ENCODE data around the gene POLE3.
"Not testable (repeated sequence)": the region's sequence is repeated elsewhere in the genome, so short reads cannot be mapped to it uniquely, and the experiment has no call there.

Gene POLE3

DNA sequence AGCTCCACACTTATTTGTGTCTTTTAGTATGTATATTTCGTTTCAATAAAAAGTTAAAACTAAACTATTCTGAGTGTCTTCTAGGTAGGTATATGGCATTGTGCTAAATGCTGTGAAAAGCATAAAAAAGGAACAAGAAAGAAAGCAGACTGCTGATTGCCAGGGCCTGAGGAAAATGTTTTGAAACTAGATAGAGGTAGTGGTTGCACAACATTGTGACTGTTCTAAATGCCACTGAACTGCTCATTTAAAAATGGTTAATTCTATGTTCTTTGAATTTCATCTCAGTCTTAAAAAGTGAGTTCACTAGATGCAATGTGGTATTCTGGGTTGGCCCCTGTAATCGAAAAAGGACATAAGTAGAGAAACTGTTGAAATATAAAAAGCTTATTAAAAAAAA lies 6.8 kb downstream of the POLE3 start:
- no peak for DNase-seq (ENCODE audit: low read depth)

GRCh38 chr9:113401027-113401792 lies 9.3 kb downstream of the POLE3 start, which contains the start of gene ALAD:
Gene ALAD, minus strand, starts transcription at chr9:113401284. Its CDS starts 7,725 bp downstream, at chr9:113393559.
- DNase-seq (ENCODE audit: low read depth): peak; percentile 82

- DNase-seq (ENCODE audit: low read depth): no peak
These were observed 10.8 kb downstream of the POLE3 start for GRCh38 chr9:113399646-113400200.

DNA sequence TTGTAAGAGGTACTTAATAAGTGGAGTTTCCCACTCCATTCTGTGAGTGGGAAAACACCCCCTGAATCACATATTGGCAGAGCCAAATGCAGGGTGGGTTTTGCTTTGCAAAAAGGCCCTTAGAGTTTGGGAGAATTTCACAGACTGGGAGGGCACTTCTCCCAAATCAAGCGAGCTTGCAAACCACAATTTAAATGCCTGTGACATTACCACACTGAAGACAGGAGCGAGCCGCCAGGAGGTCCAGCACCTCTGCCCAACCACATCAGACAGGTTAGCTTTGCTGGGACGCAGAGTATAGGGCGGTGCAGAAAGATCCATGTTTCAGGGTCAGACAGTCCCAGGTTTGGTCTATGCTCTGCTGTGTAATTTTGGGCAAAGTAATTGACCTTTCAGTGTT lies 11.7 kb downstream of the POLE3 start:
- DNase-seq (ENCODE audit: low read depth): no peak

DNA sequence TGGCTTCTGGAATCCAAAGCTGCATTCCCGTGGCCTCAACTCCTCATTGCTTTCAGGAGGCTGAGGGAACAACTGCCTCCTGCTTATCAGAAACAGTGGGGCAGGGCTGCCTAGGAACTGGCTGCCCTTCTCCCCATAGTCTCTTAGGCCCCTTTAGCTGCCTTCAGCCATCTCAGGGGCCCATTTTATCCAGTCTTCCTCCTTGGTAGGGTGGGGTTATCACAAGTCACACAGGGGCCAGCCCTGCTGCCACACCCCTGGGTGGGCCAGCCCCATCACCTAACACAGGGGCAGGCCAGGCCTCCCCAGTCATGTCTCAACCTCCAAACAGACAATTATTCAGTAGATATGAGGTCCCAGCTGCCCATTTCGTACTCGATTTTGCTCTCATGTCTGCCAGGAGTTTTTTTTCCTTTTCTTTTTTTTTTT lies 13.3 kb downstream of the POLE3 start:
- no peak for DNase-seq (ENCODE audit: low read depth)

DNA sequence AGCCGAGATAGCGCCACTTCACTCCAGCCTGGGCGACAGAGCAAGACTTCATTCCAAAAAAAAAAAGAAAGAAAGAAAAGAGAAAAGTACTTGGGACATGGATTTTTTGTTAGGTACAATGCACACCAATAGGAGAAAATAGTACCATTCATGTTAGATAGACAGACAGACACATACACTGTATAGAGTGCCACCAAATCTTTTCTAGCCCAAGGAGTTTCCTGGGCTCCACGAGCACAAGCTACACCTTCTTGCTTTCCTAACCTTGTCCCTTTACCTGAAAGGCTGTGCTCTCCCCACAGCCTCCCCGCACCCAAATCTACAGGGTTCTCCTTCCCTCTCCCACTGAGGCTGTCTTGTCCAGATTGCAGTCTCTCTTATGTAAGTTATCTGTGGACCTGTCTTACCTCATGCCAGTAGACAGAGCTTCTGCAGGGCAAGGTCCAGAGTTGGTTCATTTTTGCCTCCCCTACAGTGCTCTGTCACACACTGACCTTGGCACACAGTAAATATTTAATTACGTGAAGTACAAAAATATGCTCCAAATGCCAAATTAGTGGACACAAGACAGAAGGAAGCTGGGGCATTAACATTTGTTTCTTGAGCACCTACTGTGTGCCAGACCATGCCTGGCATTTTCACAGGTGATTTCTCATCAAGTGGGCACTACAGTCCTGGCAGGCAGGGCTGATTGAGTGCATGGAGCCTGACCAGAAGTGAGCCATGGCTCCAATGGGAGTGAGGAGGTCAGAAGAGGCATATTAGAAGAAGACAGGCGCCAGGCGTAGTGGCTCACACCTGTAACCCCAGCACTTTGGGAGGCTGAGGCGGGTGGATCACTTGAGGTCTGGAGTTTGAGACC lies 15.2 kb downstream of the POLE3 start:
- DNase-seq (ENCODE audit: low read depth): no peak

DNA sequence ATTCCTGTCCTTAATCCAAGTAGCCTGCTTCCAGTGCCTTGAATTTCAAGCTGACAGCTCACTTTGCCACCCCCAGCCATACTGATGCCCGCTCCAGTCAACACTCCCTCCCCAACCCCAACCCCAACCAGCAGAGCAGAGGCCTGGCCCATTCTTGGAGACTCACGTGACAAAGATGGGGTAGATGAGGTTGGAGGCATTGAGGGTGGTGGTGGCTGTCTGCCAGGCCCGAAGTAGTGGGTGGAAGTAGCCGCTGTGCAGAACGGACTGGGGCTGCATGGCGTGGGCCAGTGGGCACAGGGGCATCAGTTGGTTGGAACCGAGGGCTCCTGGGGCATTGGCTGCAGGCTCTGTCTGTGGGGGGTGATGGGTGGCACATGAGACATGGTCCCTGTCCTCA lies 17.2 kb downstream of the POLE3 start:
- DNase-seq (ENCODE audit: low read depth): no peak

DNA sequence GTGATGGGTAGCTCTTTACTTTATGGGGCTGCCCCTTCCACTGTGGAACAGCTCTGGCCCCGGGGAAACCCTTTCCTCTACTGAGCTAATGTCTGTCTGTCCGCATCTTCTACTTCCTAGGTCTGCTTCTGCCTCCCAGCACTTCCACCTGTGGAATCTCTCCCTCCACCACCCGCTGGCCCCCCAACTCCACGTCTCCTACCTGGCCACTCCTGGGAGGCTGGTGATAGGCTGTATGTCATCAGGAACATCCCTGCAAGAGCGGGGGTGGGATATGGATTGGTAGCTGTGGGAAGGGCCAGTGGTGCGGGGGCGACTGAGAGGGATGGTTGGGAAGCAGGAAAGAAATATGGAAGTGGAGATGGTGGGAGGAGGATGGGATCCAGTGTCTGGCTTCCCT lies 18.6 kb downstream of the POLE3 start:
- no peak for DNase-seq (ENCODE audit: low read depth)

DNA sequence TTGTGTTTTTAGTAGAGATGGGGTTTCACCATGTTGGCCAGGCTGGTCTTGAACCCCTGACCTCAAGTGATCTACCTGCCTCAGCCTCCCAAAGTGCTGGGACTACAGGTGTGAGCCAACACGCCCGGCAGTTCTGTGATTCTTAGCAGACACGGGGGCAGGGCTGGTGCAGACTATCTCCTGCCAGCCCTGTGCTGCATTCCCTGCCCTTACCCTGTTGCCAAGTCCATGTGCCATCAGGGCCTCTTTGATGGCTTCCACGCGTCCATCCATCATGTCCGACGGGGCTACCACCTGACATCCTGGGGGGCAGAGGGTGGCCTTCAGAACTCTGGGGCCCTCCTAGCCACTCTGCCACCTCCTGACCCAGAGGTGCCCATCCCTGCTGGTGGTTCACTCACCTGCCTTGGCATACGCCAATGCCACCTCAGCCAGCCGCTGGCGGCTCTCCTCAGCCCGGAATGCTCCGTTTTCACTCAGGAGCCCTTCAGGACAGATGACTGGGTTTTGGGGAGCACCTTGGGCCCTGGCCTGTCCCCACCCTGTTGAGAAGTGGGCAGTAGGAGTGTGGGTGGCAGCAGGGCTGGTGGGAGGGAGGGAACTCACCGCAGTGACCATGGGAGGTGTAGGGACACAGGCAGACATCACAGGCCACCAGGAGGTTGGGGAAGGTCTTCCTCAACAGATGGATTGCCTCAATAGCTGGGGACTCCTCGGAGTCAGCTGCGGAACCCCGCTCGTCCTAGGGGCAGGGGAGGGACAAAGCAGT lies 20.1 kb downstream of the POLE3 start:
- DNase-seq (ENCODE audit: low read depth): no peak

GRCh38 chr9:113389451-113389850 lies 21.0 kb downstream of the POLE3 start:
- no peak for DNase-seq (ENCODE audit: low read depth)

GRCh38 chr9:113388833-113389232 lies 21.6 kb downstream of the POLE3 start:
- DNase-seq (ENCODE audit: low read depth): no peak

GRCh38 chr9:113387560-113388230 lies 22.8 kb downstream of the POLE3 start:
- no peak for DNase-seq (ENCODE audit: low read depth)

DNA sequence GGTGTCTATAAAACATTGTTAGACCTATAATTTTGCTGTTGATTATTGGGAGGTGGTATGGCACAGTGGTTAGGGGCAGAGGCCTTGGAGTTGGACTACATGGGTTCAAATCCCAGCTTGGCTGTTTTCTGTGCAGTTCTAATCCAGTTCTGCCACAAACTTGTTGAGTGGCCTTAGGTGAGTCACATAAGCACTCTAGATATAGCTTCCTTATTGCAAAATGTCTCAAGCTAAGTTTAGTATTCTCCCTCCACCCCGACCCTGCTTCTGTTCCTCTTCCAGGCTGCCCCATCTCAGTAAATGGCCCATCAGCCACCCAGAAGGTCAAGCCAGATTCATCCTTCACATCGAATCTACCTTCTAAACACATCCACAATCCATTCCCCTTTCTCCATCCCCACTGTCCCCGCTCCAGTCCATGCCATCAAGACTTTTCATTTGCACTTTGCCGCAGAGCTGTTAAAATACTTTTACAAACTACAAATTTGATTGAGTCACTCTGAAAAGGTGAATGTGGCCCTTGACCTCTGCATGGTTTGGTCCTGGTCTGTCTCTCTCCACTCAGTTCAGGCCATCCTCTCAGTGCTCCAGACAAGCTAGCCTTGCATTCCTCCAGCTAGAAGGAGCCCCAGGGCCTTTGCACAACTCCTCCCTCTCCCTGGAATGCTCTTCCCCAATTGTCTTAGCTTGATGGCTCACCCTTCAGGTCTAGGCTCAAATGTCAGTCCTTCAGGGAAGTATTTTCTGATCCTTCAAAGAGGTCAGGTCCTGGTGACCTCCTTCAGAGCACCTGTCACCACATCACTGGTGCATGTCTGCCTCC lies 23.7 kb downstream of the POLE3 start:
- no peak for DNase-seq (ENCODE audit: low read depth)

DNA sequence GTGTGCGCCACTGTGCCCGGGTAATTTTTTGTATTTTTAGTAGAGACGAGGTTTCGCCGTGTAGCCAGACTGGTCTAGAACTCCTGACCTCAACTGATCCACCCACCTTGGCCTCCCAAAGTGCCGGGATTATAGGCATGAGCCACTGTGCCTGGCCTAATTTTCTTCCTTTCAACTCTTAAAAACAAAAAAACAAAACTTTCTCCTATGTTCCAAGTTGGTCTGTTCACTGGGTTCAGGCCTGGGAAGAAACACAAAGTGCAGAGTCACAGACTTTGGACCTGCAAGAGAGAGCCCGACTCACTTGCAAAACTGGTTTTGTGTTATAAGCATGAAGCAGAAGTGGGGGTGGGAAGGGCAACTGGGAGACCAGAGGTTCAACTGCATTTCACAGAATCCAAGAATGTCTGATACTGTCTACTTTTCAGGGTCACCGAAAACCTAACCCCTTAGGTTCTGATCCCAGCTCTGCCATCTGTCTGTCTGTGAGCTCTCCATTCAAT lies 28.5 kb downstream of the POLE3 start:
- DNase-seq (ENCODE audit: low read depth): no peak

- DNase-seq (ENCODE audit: low read depth): not testable (repeated sequence)
These were observed 29.0 kb downstream of the POLE3 start for GRCh38 chr9:113381441-113381840.

- DNase-seq (ENCODE audit: low read depth): no peak
These were observed 29.6 kb downstream of the POLE3 start for GRCh38 chr9:113380869-113381378.

DNA sequence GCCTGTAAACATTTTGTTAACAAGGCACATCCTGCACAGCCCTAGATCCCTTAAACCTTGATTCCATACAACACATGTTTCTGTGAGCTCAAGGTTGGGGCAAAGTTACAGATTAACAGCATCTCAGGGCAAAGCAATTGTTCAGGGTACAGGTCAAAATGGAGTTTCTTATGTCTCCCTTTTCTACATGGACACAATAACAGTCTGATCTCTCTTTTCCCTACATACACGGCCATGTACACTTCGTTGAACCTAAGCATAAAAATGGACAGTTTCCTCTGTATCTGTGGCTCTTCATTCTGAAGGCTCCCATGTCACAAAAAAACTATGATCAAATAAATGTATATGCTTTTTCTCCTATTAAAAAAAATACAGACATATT lies 30.7 kb downstream of the POLE3 start:
- not testable (repeated sequence) for DNase-seq (ENCODE audit: low read depth)

DNA sequence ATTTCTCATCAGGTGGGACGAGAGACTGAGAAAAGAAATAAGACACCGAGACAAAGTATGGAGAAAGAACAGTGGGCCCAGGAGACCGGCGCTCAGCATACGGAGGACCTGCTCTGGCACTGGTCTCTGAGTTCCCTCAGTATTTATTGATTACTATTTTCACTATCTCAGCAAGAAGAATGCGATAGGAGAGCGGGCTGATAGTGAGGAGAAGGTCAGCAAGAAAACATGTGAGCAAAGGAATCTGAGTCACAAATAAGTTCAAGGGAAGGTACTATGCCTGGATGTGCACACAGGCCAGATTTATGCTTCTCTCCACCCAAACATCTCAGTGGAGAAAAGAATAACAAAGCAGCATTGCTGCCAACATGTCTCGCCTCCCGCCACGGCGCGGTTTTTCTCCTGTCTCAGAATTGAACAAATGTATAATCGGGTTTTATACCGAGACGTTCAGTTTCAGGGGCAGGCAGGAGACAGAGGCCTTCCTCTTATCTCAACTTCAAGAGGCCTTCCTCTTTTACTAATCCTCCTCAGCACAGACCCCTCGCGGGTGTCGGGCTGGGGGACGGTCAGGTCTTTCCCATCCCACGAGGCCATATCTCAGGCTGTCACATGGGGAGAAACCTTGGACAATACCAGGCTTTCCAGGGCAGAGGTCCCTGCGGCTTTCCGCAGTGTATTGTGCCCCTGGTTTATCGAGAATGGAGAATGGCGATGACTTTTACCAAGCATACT lies 31.2 kb downstream of the POLE3 start:
- not testable (repeated sequence) for DNase-seq (ENCODE audit: low read depth)
